VCaP (cell line): ENCODE data around the gene MRPL43.
A peak's percentile ranks its signal among the peaks of the same experiment; 100 is the strongest.

Experiments
- H3K27ac ChIP-seq: fragments of 450-650 bp; 2 replicates; pipeline ENCODE4 v1.5.1; 2017
- CTCF ChIP-seq: fragments of 450-650 bp; conservative IDR thresholded peaks from 2 replicates; pipeline ENCODE4 v1.5.1; 2017; ENCODE audit warnings: mild to moderate bottlenecking, moderate library complexity

The MRPL43 gene

DNA sequence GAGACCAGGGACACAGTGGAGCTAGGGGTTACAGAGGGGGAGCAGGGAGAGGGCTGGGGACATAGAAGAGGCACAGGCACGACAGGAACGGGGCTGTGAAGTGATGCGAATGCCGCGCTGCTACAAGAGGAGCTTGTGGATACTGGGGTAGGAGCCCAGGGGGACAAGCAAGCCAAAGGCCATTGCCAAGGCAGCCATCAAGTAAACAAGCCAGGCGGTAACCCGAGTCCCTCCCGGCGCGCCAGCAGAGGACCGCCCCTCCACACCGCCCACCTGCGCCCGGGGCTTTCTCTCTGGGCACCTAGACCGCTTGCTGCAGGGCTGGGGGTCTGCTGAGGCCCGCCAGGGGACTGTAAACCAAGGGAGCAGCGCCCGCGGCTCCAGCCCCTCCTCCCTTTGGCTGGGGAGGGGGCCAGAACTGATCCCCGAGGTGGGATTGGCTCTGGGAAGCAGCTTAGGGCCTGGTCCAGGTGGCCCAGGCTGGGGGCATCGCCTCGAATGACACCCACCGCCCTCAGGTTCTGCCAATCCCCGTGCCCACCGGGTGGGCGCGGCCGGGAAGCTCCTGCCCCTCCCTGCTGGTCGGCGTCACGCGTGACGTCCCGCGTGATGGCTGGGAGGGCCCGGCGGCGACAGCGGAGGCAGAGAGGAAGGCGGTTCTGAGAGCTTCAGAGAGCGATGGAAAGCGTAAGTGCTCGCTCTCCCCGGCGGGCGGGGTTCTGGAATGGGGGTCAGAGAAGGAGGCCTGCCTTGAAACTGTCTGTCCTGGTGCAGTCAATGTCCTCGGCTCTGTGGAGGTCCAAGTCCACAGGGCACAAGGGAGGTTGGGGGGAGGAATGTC lies 44.7 kb upstream of the MRPL43 start:
- peak overlapping the region; percentile 58; the same call in 1 of the 2 replicates for H3K27ac ChIP-seq
- TF ChIP-seq CTCF, result no peak

- TF ChIP-seq CTCF, result no peak
- H3K27ac ChIP-seq, result peak within 1 kb of the TSS; percentile 58; the same call in 1 of the 2 replicates
These were observed 44.0 kb upstream of the MRPL43 start, which contains the start of the genes PDZD7 and SFXN3 for GRCh38 chr10:101031128-101031795. Gene PDZD7 (minus strand): TSS chr10:101031129. CDS start chr10:101030219, 910 bp downstream. Gene SFXN3 (plus strand): TSS chr10:101031234. CDS start chr10:101034695, 3,461 bp downstream.

- no peak for TF ChIP-seq CTCF
- peak overlapping the region; percentile 58; the same call in 1 of the 2 replicates for H3K27ac ChIP-seq
These were observed 43.3 kb upstream of the MRPL43 start for GRCh38 chr10:101030496-101031127.

DNA sequence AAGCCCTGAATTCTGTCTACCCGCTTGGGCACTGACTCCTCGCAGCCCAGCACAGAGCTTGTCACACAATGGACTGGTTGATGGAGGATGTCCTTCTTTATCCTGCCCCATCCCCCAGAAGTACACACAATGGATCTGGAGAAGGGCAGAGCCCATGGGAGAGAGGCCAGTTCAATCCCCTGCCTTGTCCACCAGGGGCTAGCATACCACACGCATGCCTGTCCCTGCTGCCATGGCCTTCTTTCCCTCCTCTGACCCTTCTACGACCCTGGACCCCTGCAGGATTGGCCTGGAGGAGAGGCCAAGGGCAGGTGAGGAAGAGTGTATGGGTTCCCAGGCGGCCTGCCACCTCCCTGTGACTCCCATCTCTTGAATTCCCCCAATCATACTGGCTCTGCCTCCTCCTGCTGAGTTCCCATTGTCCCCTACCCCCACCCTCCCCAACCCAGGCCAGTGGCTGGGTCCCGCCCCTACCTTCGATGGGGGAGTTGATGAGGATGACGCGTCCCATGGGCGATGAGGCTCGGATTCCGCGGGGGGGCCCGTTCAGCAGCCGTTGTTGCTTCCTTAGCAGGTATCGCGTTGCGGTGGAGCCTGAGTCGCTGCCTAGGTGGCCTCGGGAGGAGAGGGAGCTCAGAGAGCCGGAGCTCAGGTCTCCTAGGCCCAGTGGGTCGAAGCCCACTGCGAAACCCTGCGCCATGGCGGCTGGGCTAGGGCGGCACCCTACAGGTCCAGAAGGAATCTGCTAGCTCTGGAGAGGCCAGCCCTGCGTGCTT lies 42.4 kb upstream of the MRPL43 start:
- 0 out of 2 replicates have a peak, but pooled peaks have one; percentile 7 for TF ChIP-seq CTCF
- no peak overlapping the region; the same call in 1 of the 2 replicates for H3K27ac ChIP-seq

GRCh38 chr10:101028446-101029337 lies 41.4 kb upstream of the MRPL43 start:
- no peak for TF ChIP-seq CTCF
- no peak overlapping the region for H3K27ac ChIP-seq

DNA sequence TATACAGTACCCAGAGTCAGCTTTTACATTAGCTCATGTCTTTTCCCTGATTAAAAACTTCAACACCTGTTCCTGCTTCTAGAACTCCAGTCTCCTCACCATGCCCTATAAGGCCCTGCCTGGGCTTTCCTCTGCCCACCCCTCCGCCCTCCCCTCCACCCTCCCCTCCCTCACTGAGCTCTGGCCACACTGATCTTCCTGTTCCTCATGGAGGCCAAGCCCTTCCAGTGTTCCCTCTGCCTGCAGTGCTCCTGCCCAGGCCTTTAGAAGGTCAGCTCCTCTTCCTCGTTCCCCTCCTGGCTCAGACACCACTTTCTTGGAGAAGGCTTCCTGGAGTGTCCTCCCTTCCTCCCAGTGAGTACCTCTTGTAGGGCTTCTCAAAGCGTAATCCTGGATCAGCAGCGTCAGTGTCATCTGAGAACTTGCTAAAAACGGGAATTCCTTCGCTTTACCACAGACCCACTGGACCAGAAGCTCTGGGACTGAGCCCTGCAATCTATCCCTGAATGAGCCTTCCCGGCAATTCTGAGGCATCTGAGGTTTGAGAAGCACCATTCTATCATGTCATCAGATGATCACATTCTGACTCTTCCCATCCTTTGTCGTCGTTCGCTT lies 39.9 kb upstream of the MRPL43 start:
- TF ChIP-seq CTCF, result no peak
- H3K27ac ChIP-seq, result no peak overlapping the region
